ENCODE data around the gene LCN6. TPM values are rescaled to one million over a fixed set of nuclear protein-coding genes. Genes with fewer than 3 reads are reported as not detected.

The LCN6 gene
- total and polyA plus RNA-seq, 2 of the 4 experiments (the other 2 are of a cell fraction), result not detected

- H3K9me3 ChIP-seq (ENCODE audit: control insufficient read depth, insufficient read depth, low read length), result peaks cover 12% of the 10 kb centered on the region
Measured at GRCh38 chr9:136759436-136760325, 11.4 kb upstream of the LCN6 start.

More at GRCh38 chr9:136759436-136760325, 11.4 kb upstream of the LCN6 start:
- no peak overlapping the region for H4K91ac ChIP-seq (ENCODE audit: insufficient read depth, low read depth, low read length)
- H3K4me1 ChIP-seq (ENCODE audit: control insufficient read depth, insufficient read depth, low read length), result no peaks in the 10 kb centered on the region
- H3K4me2 ChIP-seq (ENCODE audit: low read depth, low read length), result no peak overlapping the region
- ChIA-PET CTCF (interaction anchor here (1.7 kb wide), 1 partner anchor 17 kb away, joined by 7 read pairs; no protein-coding TSS in a partner anchor), POLR2A (ENCODE audit: unreplicated experiment) (no interaction called here)
- H3K14ac ChIP-seq (replicated peaks; ENCODE audit: low read depth, low read length), result no peak overlapping the region
- no peaks in the 10 kb centered on the region for H3K79me1 ChIP-seq (ENCODE audit: low read depth in 1 of 2, low read length in 2 of 2)
- no peak overlapping the region for H3K4ac ChIP-seq (ENCODE audit: low read depth, low read length)
- no peak overlapping the region for H2AFZ ChIP-seq (replicated peaks; ENCODE audit: low read length, poor library complexity)
- H2BK120ac ChIP-seq (ENCODE audit: low read depth, low read length), result no peak overlapping the region
- H3K36me3 ChIP-seq (ENCODE audit: control insufficient read depth, insufficient read depth, low read length), result no peaks in the 10 kb centered on the region
- no peak overlapping the region for H2BK5ac ChIP-seq (ENCODE audit: low read depth, low read length, poor library complexity, severe bottlenecking)
- ATAC-seq (ENCODE audit: low read depth) (no peak), DNase-seq (no peak)
- no peak overlapping the region for H2BK20ac ChIP-seq (ENCODE audit: low read depth, low read length)
- dilution Hi-C loops (cut with HindIII; ENCODE audit: low sequenced_read_pairs, unreplicated experiment) (no loop called here), in situ Hi-C loops (cut with MboI; ENCODE audit: low sequenced_read_pairs) (no loop called here), intact Hi-C loops (cut with micrococcal nuclease) (no loop called here)
- no peaks in the 10 kb centered on the region for H3K9me1 ChIP-seq (ENCODE audit: insufficient read depth, low read length)
- no peak overlapping the region for H3K56ac ChIP-seq (ENCODE audit: extremely low read depth, insufficient read depth, low read length)
- no peak overlapping the region for H3K23ac ChIP-seq (ENCODE audit: low read depth, low read length)
- H4K20me1 ChIP-seq (ENCODE audit: insufficient read depth, low read length), result no peaks in the 10 kb centered on the region
- no peak overlapping the region for H3K27ac ChIP-seq (ENCODE audit: insufficient read depth, low read length)
- BruUV-seq (replicated peaks), result no TSS peak
- H3K18ac ChIP-seq (ENCODE audit: low read depth, low read length), result no peak overlapping the region
- H3K4me3 ChIP-seq (ENCODE audit: insufficient read depth, low read depth, low read length), result no peak overlapping the region
- H2AK5ac ChIP-seq (ENCODE audit: low read depth, low read length), result no peak overlapping the region
- no peak overlapping the region for H2BK15ac ChIP-seq (ENCODE audit: low read depth, low read length)
- no peak overlapping the region for H4K8ac ChIP-seq (ENCODE audit: low read depth in 2 of 2, low read length in 2 of 2)
- H2AK9ac ChIP-seq (replicated peaks; ENCODE audit: low read depth, low read length, poor library complexity), result no peak overlapping the region
- TF ChIP-seq FOS (IDR thresholded peaks at IDR 0.05; ENCODE audit: low read depth, low read length) (no peak), CHD1 (IDR thresholded peaks at IDR 0.05; ENCODE audit: low read depth, low read length) (no peak), CEBPB (IDR thresholded peaks at IDR 0.05; ENCODE audit: low read depth, low read length) (no peak), RAD21 (IDR thresholded peaks at IDR 0.05; ENCODE audit: low read length) (no peak), MAZ (IDR thresholded peaks at IDR 0.05; ENCODE audit: borderline replicate concordance, low read depth, low read length) (no peak), USF2 (IDR thresholded peaks at IDR 0.05; ENCODE audit: low read depth, low read length) (no peak), NFE2L2 (IDR thresholded peaks at IDR 0.05; ENCODE audit: low read depth, low read length) (no peak), MAFK (IDR thresholded peaks at IDR 0.05; ENCODE audit: low read depth, low read length) (no peak), CTCF (conservative IDR thresholded peaks at IDR 0.05; ENCODE audit: low read depth, low read length) (no peak), RCOR1 (IDR thresholded peaks at IDR 0.05; ENCODE audit: insufficient replicate concordance, low read length) (no peak), RFX5 (IDR thresholded peaks at IDR 0.05; ENCODE audit: low read depth, low read length) (no peak), MXI1 (IDR thresholded peaks at IDR 0.05; ENCODE audit: borderline replicate concordance, low read depth, low read length) (no peak), SMC3 (IDR thresholded peaks at IDR 0.05; ENCODE audit: low read depth, low read length) (no peak)
- no peak overlapping the region for H3K9ac ChIP-seq (ENCODE audit: low read depth, low read length)
- H3K27me3 ChIP-seq (ENCODE audit: control insufficient read depth, insufficient read depth, low read length), result no peaks in the 10 kb centered on the region; the same call in 1 of the 2 replicates
- no peak overlapping the region for H4K5ac ChIP-seq (ENCODE audit: low read depth, low read length)
- WGBS, 2 experiments (ENCODE audit: extremely low coverage in 2 of 2, insufficient read length in 1 of 2), result 80% methylated on average over 9 of the region's 27 CpGs; no CpG with 5 or more reads in 1 of the 2 experiments

Measured in IMR-90 (cell line).